Hepatocyte (in vitro differentiated cells): ENCODE measurements around the gene NOL12. TPM values are rescaled to one million over a fixed set of nuclear protein-coding genes. Genes with fewer than 3 reads are reported as not detected.

Experiments used
- DNase-seq: peaks from one replicate; pipeline ENCODE4 v3.0.0-alpha.2; 2016; ENCODE audit warnings: low spot score
- H2AFZ ChIP-seq: fragments of 200-600 bp; sonication (generic); 2 replicates; pipeline ENCODE4 v1.6.0; 2016; ENCODE audit warnings: antibody characterized with exemption, mild to moderate bottlenecking
- H3K27ac ChIP-seq: fragments of 200-600 bp; sonication (generic); 2 replicates; pipeline ENCODE4 v1.5.1; 2016; ENCODE audit warnings: mild to moderate bottlenecking
- H3K27me3 ChIP-seq: fragments of 200-600 bp; sonication (generic); 2 replicates; pipeline ENCODE4 v1.6.1; 2016
- H3K36me3 ChIP-seq: fragments of 200-600 bp; sonication (generic); replicated peaks from 2 replicates; pipeline ENCODE4 v1.5.1; 2016; ENCODE audit warnings: low read depth; ENCODE audit not compliant: insufficient read depth
- H3K4me1 ChIP-seq: fragments of 200-600 bp; sonication (generic); 2 replicates; pipeline ENCODE4 v1.5.1; 2016; ENCODE audit warnings: mild to moderate bottlenecking, moderate library complexity; ENCODE audit not compliant: insufficient read depth
- H3K4me2 ChIP-seq: fragments of 200-600 bp; sonication (generic); 2 replicates; pipeline ENCODE4 v1.6.0; 2016
- H3K4me3 ChIP-seq: fragments of 200-600 bp; sonication (generic); 2 replicates; pipeline ENCODE4 v1.5.1; 2016; ENCODE audit warnings: mild to moderate bottlenecking
- H3K79me2 ChIP-seq: fragments of 200-600 bp; sonication (generic); 2 replicates; pipeline ENCODE4 v1.6.0; 2017; ENCODE audit warnings: mild to moderate bottlenecking
- H3K9me2 ChIP-seq: fragments of 200-600 bp; sonication (generic); replicated peaks from 2 replicates; pipeline ENCODE4 v1.6.0; 2017; ENCODE audit warnings: mild to moderate bottlenecking; ENCODE audit not compliant: insufficient read depth
- H3K9me3 ChIP-seq: fragments of 200-600 bp; sonication (generic); 2 replicates; pipeline ENCODE4 v1.5.1; 2016; ENCODE audit warnings: low read depth, mild to moderate bottlenecking
- H4K20me1 ChIP-seq: fragments of 200-600 bp; sonication (generic); 2 replicates; pipeline ENCODE4 v1.6.0; 2016; ENCODE audit warnings: mild to moderate bottlenecking; ENCODE audit not compliant: insufficient read depth, poor library complexity, severe bottlenecking
- CTCF ChIP-seq: fragments of 200-600 bp; sonication (generic); IDR thresholded peaks from 2 replicates; pipeline ENCODE4 v1.5.1; 2016; ENCODE audit warnings: antibody characterized with exemption, mild to moderate bottlenecking; ENCODE audit not compliant: poor library complexity
- EZH2 ChIP-seq: fragments of 200-600 bp; sonication (generic); IDR thresholded peaks from 2 replicates; pipeline ENCODE4 v1.6.1; 2016; ENCODE audit warnings: antibody characterized with exemption, mild to moderate bottlenecking, borderline replicate concordance
- EZH2phosphoT487 ChIP-seq: fragments of 200-600 bp; sonication (generic); IDR thresholded peaks from one replicate; pipeline ENCODE4 v1.6.1; 2018; ENCODE audit warnings: antibody characterized with exemption, mild to moderate bottlenecking, low read depth, moderate library complexity; ENCODE audit not compliant: unreplicated experiment, severe bottlenecking
- WGBS: methylation state at CpG from one replicate; pipeline ENCODE4 v1.1.6; 2016; ENCODE audit warnings: low lambda C conversion rate; ENCODE audit errors: missing lambda C conversion rate; 5-methylcytosine and 5-hydroxymethylcytosine counted together
- polyA plus RNA-seq: library from polyadenylated mRNA; unstranded; fragments of >200 nt; fragmentation: Nextera tagmentation; extraction: Ambion mirVana; gene quantifications from 2 replicates; pipeline ENCODE4 v1.2.1, GENCODE V29; 2016
- total RNA-seq: library from RNA; depleted of rRNA; stranded (reverse); fragments of >200 nt; gene quantifications from 2 replicates; pipeline ENCODE4 v1.2.3, GENCODE V29; 2014

Gene NOL12
- total and polyA plus RNA-seq, 2 experiments from 2014 or later: 11.4 to 27.6 TPM

GRCh38 chr22:37674248-37674647, 11.9 kb upstream of the NOL12 start:
- H3K79me2 ChIP-seq: peaks cover 12% of the 10 kb centered on the region
- H3K27me3 ChIP-seq: no peaks in the 10 kb centered on the region
- peak overlapping the region; percentile 88 for H3K27ac ChIP-seq
- peaks cover 12% of the 10 kb centered on the region for H4K20me1 ChIP-seq
- peak overlapping the region; percentile 70 for H3K4me2 ChIP-seq
- H2AFZ ChIP-seq: no peak overlapping the region
- no peak for DNase-seq
- WGBS: 97% methylated on average over 12 of the region's 12 CpGs
- no peak for TF ChIP-seq EZH2
- TF ChIP-seq CTCF: no peak
- no peak for TF ChIP-seq EZH2phosphoT487
- no peaks in the 10 kb centered on the region for H3K36me3 ChIP-seq
- H3K9me2 ChIP-seq: no peaks in the 10 kb centered on the region
- H3K4me1 ChIP-seq: peaks cover 10% of the 10 kb centered on the region
- H3K9me3 ChIP-seq: no peaks in the 10 kb centered on the region
- no peak overlapping the region for H3K4me3 ChIP-seq

- H3K79me2 ChIP-seq: peaks cover 12% of the 10 kb centered on the region
- H3K27me3 ChIP-seq: no peaks in the 10 kb centered on the region
- WGBS: 54% methylated on average over 33 of the region's 34 CpGs
- peak within 1 kb of the TSS; percentile 88 for H3K27ac ChIP-seq
- no peaks in the 10 kb centered on the region for H3K9me3 ChIP-seq
- no peaks in the 10 kb centered on the region for H3K36me3 ChIP-seq
- peak within 1 kb of the TSS; percentile 24 for H3K4me3 ChIP-seq
- H3K4me1 ChIP-seq: peaks cover 10% of the 10 kb centered on the region
- peak within 1 kb of the TSS; percentile 83 for H3K4me2 ChIP-seq
- no peak for TF ChIP-seq EZH2
- no peak for TF ChIP-seq EZH2phosphoT487
- TF ChIP-seq CTCF: no peak
- peaks cover 12% of the 10 kb centered on the region for H4K20me1 ChIP-seq
- no peaks in the 10 kb centered on the region for H3K9me2 ChIP-seq
- peak; percentile 87 for DNase-seq
- H2AFZ ChIP-seq: no peak within 1 kb of the TSS
Measured at GRCh38 chr22:37674951-37675929, 10.9 kb upstream of the NOL12 start, which contains the start of gene LGALS1. Gene LGALS1, plus strand, starts transcription at chr22:37675636. Its CDS starts 67 bp downstream, at chr22:37675703.

- H3K79me2 ChIP-seq: peaks cover 12% of the 10 kb centered on the region
- H3K4me3 ChIP-seq: peak overlapping the region; percentile 24
- no peaks in the 10 kb centered on the region for H3K36me3 ChIP-seq
- no peak for TF ChIP-seq EZH2
- no peaks in the 10 kb centered on the region for H3K27me3 ChIP-seq
- no peak overlapping the region for H2AFZ ChIP-seq
- H3K27ac ChIP-seq: peak overlapping the region; percentile 88
- DNase-seq: no peak
- H3K4me1 ChIP-seq: peaks cover 10% of the 10 kb centered on the region
- no peaks in the 10 kb centered on the region for H3K9me2 ChIP-seq
- H4K20me1 ChIP-seq: peaks cover 12% of the 10 kb centered on the region
- 36% methylated on average over 13 of the region's 17 CpGs for WGBS
- H3K9me3 ChIP-seq: no peaks in the 10 kb centered on the region
- peak overlapping the region; percentile 83 for H3K4me2 ChIP-seq
Measured at GRCh38 chr22:37675930-37676735, 10.0 kb upstream of the NOL12 start.
